KMS-11 (cell line): Measurements from ENCODE around the gene ASB1.

Experiments used
- H2AFZ ChIP-seq: fragments of 200-600 bp; sonication (generic); 2 replicates; pipeline ENCODE4 v1.6.1; 2016; ENCODE audit warnings: antibody characterized with exemption, mixed run types, low read depth
- H3K27ac ChIP-seq: fragments of 200-600 bp; sonication (generic); 2 replicates; pipeline ENCODE4 v1.6.1; 2016; ENCODE audit warnings: mild to moderate bottlenecking, mixed run types
- H3K27me3 ChIP-seq: fragments of 200-600 bp; sonication (generic); 2 replicates; pipeline ENCODE4 v1.6.1; 2017; ENCODE audit warnings: mild to moderate bottlenecking, low read depth, mixed run types, moderate library complexity; ENCODE audit not compliant: insufficient read depth
- H3K36me3 ChIP-seq: fragments of 200-600 bp; sonication (generic); 2 replicates; pipeline ENCODE4 v1.6.1; 2017; ENCODE audit warnings: mild to moderate bottlenecking, mixed run types; ENCODE audit not compliant: insufficient read depth
- H3K4me1 ChIP-seq: fragments of 200-600 bp; sonication (generic); 2 replicates; pipeline ENCODE4 v1.6.1; 2016; ENCODE audit warnings: mild to moderate bottlenecking, low read depth, mixed run types; ENCODE audit not compliant: poor library complexity, severe bottlenecking
- H3K4me2 ChIP-seq: fragments of 200-600 bp; sonication (generic); 2 replicates; pipeline ENCODE4 v1.7.0; 2016; ENCODE audit warnings: mild to moderate bottlenecking, mixed run types
- H3K4me3 ChIP-seq: fragments of 200-600 bp; sonication (generic); IDR thresholded peaks from 2 replicates; pipeline ENCODE4 v1.6.1; 2017; ENCODE audit warnings: low read depth, low read length, mixed read lengths; ENCODE audit not compliant: insufficient read depth
- H3K79me2 ChIP-seq: fragments of 200-600 bp; sonication (generic); 2 replicates; pipeline ENCODE4 v1.6.1; 2016; ENCODE audit warnings: low read depth, mixed run types; ENCODE audit not compliant: insufficient read depth
- H3K9ac ChIP-seq: fragments of 200-600 bp; sonication (generic); 2 replicates; pipeline ENCODE4 v1.6.1; 2016; ENCODE audit warnings: mild to moderate bottlenecking, mixed run types
- H4K20me1 ChIP-seq: fragments of 200-600 bp; sonication (generic); 2 replicates; pipeline ENCODE4 v1.6.1; 2016; ENCODE audit warnings: mild to moderate bottlenecking, mixed run types; ENCODE audit not compliant: insufficient read depth
- TF ChIP-seq, protein P1 (sequence below): fragments of 200-600 bp; sonication (generic); conservative IDR thresholded peaks from 2 replicates; pipeline ENCODE4 v1.6.1; 2017; ENCODE audit warnings: low read depth, mild to moderate bottlenecking, antibody characterized with exemption, low read length, moderate library complexity, mixed read lengths

Gene ASB1

DNA sequence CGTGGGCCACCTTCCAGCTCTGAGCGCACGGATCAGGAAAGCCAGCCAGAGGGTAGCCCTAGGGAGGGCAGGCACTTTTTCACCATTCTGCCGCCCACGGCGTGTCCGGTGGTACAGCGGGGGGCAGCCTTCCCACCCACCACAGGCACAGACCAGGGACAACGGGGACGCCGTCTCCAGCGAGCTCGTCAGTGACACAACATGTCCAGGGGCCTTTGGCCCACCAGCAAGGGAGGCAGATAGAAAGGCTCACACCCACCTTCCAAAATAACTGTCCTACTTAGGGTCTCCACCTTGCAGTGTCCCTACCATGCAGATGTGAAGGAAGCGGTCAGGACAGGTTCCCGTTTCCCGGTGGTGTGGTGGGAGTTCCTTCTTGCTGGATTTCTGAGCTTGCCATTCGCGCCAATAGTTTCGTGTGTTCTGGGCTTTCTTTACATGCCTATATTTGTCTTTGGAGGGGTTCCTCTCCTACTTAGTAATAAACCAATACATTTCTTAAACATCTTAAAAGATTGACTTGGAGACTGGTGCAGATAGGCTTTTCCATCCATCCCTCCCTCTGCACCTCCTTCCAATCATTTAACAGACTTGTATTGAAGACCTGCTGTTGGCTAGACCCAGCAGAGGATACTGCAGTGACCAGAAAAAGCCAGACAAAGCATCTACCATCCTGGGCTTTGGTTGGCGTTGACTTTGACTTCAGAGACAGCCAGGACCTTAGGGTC, 872 bp downstream of the ASB1 start:
- H2AFZ ChIP-seq = peak overlapping the region; percentile 70
- peak overlapping the region; percentile 63 for H3K27ac ChIP-seq
- peak overlapping the region; percentile 85 for H3K9ac ChIP-seq
- no peaks in the 10 kb centered on the region for H3K27me3 ChIP-seq
- no peaks in the 10 kb centered on the region for H3K4me1 ChIP-seq
- peak overlapping the region; percentile 98 for H3K4me2 ChIP-seq
- no peaks in the 10 kb centered on the region for H4K20me1 ChIP-seq
- peaks cover 46% of the 10 kb centered on the region for H3K79me2 ChIP-seq
- TF ChIP-seq, protein P1, sequence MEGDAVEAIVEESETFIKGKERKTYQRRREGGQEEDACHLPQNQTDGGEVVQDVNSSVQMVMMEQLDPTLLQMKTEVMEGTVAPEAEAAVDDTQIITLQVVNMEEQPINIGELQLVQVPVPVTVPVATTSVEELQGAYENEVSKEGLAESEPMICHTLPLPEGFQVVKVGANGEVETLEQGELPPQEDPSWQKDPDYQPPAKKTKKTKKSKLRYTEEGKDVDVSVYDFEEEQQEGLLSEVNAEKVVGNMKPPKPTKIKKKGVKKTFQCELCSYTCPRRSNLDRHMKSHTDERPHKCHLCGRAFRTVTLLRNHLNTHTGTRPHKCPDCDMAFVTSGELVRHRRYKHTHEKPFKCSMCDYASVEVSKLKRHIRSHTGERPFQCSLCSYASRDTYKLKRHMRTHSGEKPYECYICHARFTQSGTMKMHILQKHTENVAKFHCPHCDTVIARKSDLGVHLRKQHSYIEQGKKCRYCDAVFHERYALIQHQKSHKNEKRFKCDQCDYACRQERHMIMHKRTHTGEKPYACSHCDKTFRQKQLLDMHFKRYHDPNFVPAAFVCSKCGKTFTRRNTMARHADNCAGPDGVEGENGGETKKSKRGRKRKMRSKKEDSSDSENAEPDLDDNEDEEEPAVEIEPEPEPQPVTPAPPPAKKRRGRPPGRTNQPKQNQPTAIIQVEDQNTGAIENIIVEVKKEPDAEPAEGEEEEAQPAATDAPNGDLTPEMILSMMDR = no peak
- H3K36me3 ChIP-seq = no peaks in the 10 kb centered on the region
- peak overlapping the region; percentile 89 for H3K4me3 ChIP-seq

DNA sequence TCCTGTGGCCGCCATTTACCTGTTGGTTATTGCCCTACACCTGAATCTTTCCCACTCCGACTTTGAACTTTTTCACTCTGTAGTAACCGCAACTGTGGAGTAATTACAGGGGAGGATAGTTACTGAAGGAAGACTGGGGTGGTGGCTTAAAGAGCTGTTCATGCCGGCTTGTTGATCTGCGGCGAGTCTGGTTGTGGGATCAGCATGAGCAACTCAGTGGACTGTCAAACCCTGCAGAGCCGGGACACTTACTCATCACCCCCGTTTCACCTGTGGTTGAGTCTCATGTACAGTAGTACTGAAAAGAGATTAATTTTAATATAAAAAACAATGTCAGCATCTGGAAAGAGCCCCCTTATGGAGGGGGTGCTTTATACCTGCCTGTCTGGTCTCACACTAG, 2.1 kb downstream of the ASB1 start:
- Histone ChIP-seq H2AFZ (no peak overlapping the region), H3K4me3 (no peak overlapping the region), H3K4me2 (no peak overlapping the region; the same call in 1 of the 2 replicates), H3K27ac (no peak overlapping the region), H4K20me1 (no peaks in the 10 kb centered on the region), H3K79me2 (peaks cover 56% of the 10 kb centered on the region), H3K27me3 (no peaks in the 10 kb centered on the region), H3K4me1 (no peaks in the 10 kb centered on the region), H3K36me3 (no peaks in the 10 kb centered on the region), H3K9ac (no peak overlapping the region)
- TF ChIP-seq, protein P1 = no peak

GRCh38 chr2:238430781-238431180, 4.1 kb downstream of the ASB1 start:
- peaks cover 56% of the 10 kb centered on the region for H3K79me2 ChIP-seq
- H3K27ac ChIP-seq = no peak overlapping the region
- H3K4me1 ChIP-seq = no peaks in the 10 kb centered on the region
- H3K4me3 ChIP-seq = no peak overlapping the region
- no peak overlapping the region for H3K4me2 ChIP-seq
- TF ChIP-seq, protein P1 = no peak
- no peaks in the 10 kb centered on the region for H3K27me3 ChIP-seq
- no peaks in the 10 kb centered on the region for H3K36me3 ChIP-seq
- no peak overlapping the region for H2AFZ ChIP-seq
- H3K9ac ChIP-seq = no peak overlapping the region
- H4K20me1 ChIP-seq = no peaks in the 10 kb centered on the region

DNA sequence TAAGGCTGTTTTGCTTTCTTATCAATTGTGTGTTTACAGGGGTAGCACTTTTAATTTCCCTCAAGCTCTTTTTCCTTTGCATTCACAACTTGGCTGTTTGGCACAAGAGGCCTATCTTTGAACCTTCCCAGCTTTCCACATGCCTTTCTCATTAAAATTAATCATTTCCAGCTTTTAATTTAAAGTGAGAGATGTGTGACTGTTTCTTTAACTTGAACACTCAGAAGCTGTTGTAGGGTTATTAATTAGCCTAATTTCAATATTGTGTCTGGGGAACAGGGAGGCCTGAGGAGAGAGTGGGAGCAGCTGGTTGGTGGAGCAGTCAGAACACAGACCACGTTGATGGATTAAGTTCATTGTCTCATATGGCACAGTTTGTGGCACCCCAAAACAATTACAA, 4.7 kb downstream of the ASB1 start:
- no peaks in the 10 kb centered on the region for H4K20me1 ChIP-seq
- H3K79me2 ChIP-seq = peaks cover 56% of the 10 kb centered on the region
- TF ChIP-seq, protein P1 = no peak
- no peaks in the 10 kb centered on the region for H3K4me1 ChIP-seq
- no peak overlapping the region for H3K4me2 ChIP-seq
- H3K27ac ChIP-seq = no peak overlapping the region
- no peaks in the 10 kb centered on the region for H3K27me3 ChIP-seq
- no peaks in the 10 kb centered on the region for H3K36me3 ChIP-seq
- H3K9ac ChIP-seq = no peak overlapping the region
- no peak overlapping the region for H3K4me3 ChIP-seq
- no peak overlapping the region for H2AFZ ChIP-seq
